Measurements from ENCODE around the gene LRRC75B. TPM values are rescaled to one million over a fixed set of nuclear protein-coding genes. Genes with fewer than 3 reads are reported as not detected.

Gene LRRC75B
- total and polyA plus RNA-seq, 2 of the 13 experiments (the other 11 are each of a cell fraction or from before 2014, with no cell fraction given), result 11.8 to 34.8 TPM

DNA sequence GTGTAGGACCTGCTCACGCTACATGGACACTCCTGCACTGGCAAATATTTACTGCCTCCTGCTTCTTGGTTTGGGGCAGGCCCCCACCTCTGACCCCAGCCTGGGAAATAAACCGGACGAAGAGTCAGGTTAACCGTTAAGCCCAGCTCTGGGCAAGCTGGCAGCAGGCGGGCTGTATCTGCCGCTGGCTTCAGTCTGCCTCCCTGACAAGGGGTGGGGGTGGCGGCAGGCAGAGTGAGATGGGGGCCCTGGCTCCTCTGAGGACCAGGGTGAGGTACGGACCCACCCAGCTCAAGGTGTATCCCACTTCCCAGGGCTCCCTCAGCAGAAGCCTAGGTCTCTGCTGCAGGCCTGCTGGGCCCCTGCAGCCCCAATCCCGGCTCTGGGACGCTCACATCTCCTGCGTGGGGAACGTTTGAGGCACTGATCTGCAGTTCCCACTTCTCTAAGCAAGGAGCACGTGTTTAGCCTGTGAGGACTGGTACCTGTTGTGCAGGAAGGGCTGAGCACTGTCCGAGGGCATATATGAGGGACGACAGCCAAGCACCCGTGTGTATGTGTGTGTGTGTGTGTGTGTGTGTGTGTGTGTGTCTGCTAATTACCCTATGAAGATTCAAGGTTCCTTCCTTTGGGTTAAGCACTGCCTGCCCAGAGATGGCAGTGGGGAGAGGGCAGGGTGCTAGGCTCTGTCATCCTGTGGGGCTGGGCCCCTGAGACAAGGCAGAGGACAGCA lies 1.1 kb upstream of the LRRC75B start (continued):
- TF ChIP-seq ZFP36 (IDR thresholded peaks at IDR 0.05; ENCODE audit: borderline replicate concordance, low read depth, low read length, partially characterized antibody) (no peak), ZNF782 (CRISPR knock-in tag; IDR thresholded peaks at IDR 0.05; ENCODE audit: borderline replicate concordance) (no peak), KLF11 (CRISPR knock-in tag; IDR thresholded peaks at IDR 0.05) (no peak), ZBTB8A (CRISPR knock-in tag; IDR thresholded peaks at IDR 0.05; ENCODE audit: borderline replicate concordance, low read depth) (no peak), TOE1 (CRISPR knock-in tag; IDR thresholded peaks at IDR 0.05) (no peak), ZNF251 (CRISPR knock-in tag; IDR thresholded peaks at IDR 0.05) (no peak)
- TF ChIP-seq, protein P1, sequence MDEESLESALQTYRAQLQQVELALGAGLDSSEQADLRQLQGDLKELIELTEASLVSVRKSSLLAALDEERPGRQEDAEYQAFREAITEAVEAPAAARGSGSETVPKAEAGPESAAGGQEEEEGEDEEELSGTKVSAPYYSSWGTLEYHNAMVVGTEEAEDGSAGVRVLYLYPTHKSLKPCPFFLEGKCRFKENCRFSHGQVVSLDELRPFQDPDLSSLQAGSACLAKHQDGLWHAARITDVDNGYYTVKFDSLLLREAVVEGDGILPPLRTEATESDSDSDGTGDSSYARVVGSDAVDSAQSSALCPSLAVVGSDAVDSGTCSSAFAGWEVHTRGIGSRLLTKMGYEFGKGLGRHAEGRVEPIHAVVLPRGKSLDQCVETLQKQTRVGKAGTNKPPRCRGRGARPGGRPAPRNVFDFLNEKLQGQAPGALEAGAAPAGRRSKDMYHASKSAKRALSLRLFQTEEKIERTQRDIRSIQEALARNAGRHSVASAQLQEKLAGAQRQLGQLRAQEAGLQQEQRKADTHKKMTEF (CRISPR knock-in tag; IDR thresholded peaks at IDR 0.05), result no peak; the same call in none of the 2 replicates
- TF ChIP-seq, protein P2, sequence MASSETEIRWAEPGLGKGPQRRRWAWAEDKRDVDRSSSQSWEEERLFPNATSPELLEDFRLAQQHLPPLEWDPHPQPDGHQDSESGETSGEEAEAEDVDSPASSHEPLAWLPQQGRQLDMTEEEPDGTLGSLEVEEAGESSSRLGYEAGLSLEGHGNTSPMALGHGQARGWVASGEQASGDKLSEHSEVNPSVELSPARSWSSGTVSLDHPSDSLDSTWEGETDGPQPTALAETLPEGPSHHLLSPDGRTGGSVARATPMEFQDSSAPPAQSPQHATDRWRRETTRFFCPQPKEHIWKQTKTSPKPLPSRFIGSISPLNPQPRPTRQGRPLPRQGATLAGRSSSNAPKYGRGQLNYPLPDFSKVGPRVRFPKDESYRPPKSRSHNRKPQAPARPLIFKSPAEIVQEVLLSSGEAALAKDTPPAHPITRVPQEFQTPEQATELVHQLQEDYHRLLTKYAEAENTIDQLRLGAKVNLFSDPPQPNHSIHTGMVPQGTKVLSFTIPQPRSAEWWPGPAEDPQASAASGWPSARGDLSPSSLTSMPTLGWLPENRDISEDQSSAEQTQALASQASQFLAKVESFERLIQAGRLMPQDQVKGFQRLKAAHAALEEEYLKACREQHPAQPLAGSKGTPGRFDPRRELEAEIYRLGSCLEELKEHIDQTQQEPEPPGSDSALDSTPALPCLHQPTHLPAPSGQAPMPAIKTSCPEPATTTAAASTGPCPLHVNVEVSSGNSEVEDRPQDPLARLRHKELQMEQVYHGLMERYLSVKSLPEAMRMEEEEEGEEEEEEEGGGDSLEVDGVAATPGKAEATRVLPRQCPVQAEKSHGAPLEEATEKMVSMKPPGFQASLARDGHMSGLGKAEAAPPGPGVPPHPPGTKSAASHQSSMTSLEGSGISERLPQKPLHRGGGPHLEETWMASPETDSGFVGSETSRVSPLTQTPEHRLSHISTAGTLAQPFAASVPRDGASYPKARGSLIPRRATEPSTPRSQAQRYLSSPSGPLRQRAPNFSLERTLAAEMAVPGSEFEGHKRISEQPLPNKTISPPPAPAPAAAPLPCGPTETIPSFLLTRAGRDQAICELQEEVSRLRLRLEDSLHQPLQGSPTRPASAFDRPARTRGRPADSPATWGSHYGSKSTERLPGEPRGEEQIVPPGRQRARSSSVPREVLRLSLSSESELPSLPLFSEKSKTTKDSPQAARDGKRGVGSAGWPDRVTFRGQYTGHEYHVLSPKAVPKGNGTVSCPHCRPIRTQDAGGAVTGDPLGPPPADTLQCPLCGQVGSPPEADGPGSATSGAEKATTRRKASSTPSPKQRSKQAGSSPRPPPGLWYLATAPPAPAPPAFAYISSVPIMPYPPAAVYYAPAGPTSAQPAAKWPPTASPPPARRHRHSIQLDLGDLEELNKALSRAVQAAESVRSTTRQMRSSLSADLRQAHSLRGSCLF (CRISPR knock-in tag; IDR thresholded peaks at IDR 0.05; ENCODE audit: borderline replicate concordance), result no peak
- TF ChIP-seq, protein P3, sequence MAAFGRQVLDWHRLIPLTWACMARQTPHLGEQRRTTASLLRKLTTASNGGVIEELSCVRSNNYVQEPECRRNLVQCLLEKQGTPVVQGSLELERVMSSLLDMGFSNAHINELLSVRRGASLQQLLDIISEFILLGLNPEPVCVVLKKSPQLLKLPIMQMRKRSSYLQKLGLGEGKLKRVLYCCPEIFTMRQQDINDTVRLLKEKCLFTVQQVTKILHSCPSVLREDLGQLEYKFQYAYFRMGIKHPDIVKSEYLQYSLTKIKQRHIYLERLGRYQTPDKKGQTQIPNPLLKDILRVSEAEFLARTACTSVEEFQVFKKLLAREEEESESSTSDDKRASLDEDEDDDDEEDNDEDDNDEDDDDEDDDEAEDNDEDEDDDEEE (CRISPR knock-in tag; IDR thresholded peaks at IDR 0.05), result no peak
- TF ChIP-seq, protein P4, sequence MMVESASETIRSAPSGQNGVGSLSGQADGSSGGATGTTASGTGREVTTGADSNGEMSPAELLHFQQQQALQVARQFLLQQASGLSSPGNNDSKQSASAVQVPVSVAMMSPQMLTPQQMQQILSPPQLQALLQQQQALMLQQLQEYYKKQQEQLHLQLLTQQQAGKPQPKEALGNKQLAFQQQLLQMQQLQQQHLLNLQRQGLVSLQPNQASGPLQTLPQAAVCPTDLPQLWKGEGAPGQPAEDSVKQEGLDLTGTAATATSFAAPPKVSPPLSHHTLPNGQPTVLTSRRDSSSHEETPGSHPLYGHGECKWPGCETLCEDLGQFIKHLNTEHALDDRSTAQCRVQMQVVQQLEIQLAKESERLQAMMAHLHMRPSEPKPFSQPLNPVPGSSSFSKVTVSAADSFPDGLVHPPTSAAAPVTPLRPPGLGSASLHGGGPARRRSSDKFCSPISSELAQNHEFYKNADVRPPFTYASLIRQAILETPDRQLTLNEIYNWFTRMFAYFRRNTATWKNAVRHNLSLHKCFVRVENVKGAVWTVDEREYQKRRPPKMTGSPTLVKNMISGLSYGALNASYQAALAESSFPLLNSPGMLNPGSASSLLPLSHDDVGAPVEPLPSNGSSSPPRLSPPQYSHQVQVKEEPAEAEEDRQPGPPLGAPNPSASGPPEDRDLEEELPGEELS (CRISPR knock-in tag; IDR thresholded peaks at IDR 0.05), result peak; percentile 84
- TF ChIP-seq, protein P5, sequence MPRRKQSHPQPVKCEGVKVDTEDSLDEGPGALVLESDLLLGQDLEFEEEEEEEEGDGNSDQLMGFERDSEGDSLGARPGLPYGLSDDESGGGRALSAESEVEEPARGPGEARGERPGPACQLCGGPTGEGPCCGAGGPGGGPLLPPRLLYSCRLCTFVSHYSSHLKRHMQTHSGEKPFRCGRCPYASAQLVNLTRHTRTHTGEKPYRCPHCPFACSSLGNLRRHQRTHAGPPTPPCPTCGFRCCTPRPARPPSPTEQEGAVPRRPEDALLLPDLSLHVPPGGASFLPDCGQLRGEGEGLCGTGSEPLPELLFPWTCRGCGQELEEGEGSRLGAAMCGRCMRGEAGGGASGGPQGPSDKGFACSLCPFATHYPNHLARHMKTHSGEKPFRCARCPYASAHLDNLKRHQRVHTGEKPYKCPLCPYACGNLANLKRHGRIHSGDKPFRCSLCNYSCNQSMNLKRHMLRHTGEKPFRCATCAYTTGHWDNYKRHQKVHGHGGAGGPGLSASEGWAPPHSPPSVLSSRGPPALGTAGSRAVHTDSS (CRISPR knock-in tag; conservative IDR thresholded peaks at IDR 0.05), result no peak

Measured in HepG2 (cell line).